ENCODE measurements around the gene PYGO2.
A peak's percentile ranks its signal among the peaks of the same experiment; 100 is the strongest.
"Not testable (repeated sequence)": the region's sequence is repeated elsewhere in the genome, so short reads cannot be mapped to it uniquely, and the experiment has no call there.

PYGO2 gene

DNA sequence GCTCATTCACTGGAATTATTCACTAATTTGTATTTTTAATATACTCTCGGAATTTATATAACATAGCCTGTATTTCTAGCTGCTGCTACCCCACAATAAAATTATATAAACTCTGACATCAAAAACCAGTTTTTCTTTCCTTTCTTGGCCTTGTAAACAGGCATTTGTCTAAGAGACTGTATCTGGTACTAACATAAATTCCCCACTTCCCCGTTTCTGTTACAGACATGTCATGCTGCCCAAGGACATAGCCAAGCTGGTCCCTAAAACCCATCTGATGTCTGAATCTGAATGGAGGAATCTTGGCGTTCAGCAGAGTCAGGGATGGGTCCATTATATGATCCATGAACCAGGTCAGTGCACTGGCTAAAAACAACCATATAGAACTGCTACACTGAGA is 16.2 kb upstream of the PYGO2 start:
- not testable (repeated sequence) for ATAC-seq (replicated peaks); H3K4me3 Mint-ChIP-seq; H3K27me3 Mint-ChIP-seq; DNase-seq; H3K9me3 Mint-ChIP-seq
- peaks cover 10% of the 10 kb centered on the region in 2 donors for H3K4me1 Mint-ChIP-seq
- H3K27ac Mint-ChIP-seq, result peak overlapping the region; percentile 81
- H3K36me3 Mint-ChIP-seq, result peaks cover 10 to 13% of the 10 kb centered on the region in 2 donors

DNA sequence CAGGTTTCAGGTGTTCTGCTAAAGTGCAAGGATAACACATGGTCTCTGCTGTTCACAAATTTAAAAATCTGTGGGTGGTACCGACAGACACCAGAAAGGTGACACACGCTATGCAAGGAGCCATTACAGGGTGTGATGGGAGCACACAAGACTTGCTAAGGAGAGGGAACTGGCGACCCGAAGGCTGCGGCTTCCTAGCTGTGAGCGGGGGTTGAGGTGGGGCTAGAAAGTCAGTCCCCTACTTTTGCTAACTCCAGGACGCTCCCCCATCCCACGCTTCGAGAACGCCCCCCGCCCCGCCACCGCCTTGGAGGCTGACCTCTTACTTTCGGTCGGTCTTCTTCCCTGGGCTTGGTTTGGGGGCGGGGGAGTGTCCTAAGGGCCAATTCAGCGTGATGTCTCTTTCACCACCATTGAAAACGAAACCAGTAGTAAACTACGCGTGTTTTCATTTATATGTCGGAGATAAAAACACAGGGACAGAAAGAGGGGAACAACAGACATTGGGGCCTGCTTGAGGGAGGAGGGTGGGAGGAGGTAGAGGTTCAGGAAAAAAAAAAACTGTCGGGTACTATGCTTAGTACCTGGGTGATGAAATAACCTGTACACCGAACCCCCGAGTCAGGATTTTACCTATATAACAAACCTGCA is 14.0 kb upstream of the PYGO2 start:
- peaks cover 28 to 29% of the 10 kb centered on the region in 2 donors for H3K4me1 Mint-ChIP-seq
- H3K36me3 Mint-ChIP-seq, result peaks cover 12 to 24% of the 10 kb centered on the region in 2 donors
- H3K27ac Mint-ChIP-seq, result no peak overlapping the region
- no peak overlapping the region for H3K4me3 Mint-ChIP-seq
- H3K27me3 Mint-ChIP-seq, result no peaks in the 10 kb centered on the region
- DNase-seq (peak; percentile 65), ATAC-seq (replicated peaks) (peak; percentile 22 to 26)
- H3K9me3 Mint-ChIP-seq, result no peaks in the 10 kb centered on the region

DNA sequence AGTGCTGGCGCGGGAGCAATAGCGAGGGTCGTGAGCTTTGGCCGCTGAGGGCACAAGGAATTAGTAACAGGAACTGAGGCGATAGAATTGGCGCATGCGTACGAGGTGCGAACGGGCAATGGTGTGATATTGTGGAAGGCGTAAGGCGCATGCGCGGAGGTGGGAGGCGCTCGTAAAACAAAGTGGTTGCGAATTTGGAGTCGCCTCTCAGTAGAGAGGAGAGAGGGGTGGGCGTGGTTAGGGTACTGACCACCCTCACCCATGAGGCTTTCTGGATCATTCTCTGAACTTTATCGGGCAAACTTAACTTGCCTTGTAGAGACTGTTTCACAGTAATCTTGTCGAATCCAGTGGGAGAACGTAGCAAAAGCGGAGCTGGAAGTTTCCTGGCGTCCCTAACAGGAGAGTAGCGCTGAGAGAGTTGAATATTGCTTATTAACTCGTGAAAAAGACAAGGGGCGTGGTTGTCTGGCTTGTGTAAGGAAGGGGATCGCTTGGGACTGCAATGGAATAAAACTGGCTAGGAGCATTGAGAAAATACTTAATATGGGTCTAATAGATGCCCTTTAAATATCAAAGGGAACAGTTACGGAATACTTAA is 13.3 kb upstream of the PYGO2 start:
- Mint-ChIP-seq H3K36me3 (peaks cover 12 to 24% of the 10 kb centered on the region in 2 donors), H3K4me1 (peaks cover 28 to 35% of the 10 kb centered on the region in 2 donors), H3K27ac (no peak overlapping the region), H3K4me3 (no peak overlapping the region), H3K27me3 (no peaks in the 10 kb centered on the region), H3K9me3 (no peaks in the 10 kb centered on the region)
- peak; percentile 60 to 67 for ATAC-seq (replicated peaks)
- peak; percentile 93 for DNase-seq

GRCh38 chr1:154974102-154974807 is 12.7 kb upstream of the PYGO2 start, which contains the start of gene CKS1B:
Gene CKS1B (plus strand): TSS chr1:154974681. CDS start chr1:154974746, 65 bp downstream.
- Mint-ChIP-seq H3K9me3 (no peaks in the 10 kb centered on the region), H3K4me1 (peaks cover 33 to 42% of the 10 kb centered on the region in 2 donors), H3K27me3 (no peaks in the 10 kb centered on the region), H3K36me3 (peaks cover 14 to 25% of the 10 kb centered on the region in 2 donors), H3K27ac (no peak within 1 kb of the TSS), H3K4me3 (no peak within 1 kb of the TSS)
- DNase-seq (peak; percentile 98), ATAC-seq (replicated peaks) (peak; percentile 83 to 84)

- H3K27ac Mint-ChIP-seq, result no peak overlapping the region
- H3K4me3 Mint-ChIP-seq, result no peak overlapping the region
- H3K4me1 Mint-ChIP-seq, result peaks cover 37 to 49% of the 10 kb centered on the region in 2 donors
- ATAC-seq (replicated peaks) (peak; percentile 30 to 35), DNase-seq (peak; percentile 91)
- H3K36me3 Mint-ChIP-seq, result peaks cover 20 to 30% of the 10 kb centered on the region in 2 donors
- no peaks in the 10 kb centered on the region for H3K27me3 Mint-ChIP-seq
- no peaks in the 10 kb centered on the region for H3K9me3 Mint-ChIP-seq
Measured at GRCh38 chr1:154973344-154974101, 11.9 kb upstream of the PYGO2 start.

GRCh38 chr1:154972517-154973343 is 11.1 kb upstream of the PYGO2 start:
- peaks cover 22 to 35% of the 10 kb centered on the region in 2 donors for H3K36me3 Mint-ChIP-seq

GRCh38 chr1:154972213-154972516 is 10.6 kb upstream of the PYGO2 start:
- H3K36me3 Mint-ChIP-seq, result peaks cover 28 to 41% of the 10 kb centered on the region in 2 donors
- no peaks in the 10 kb centered on the region for H3K27me3 Mint-ChIP-seq
- DNase-seq (no peak), ATAC-seq (replicated peaks) (no peak)
- no peaks in the 10 kb centered on the region for H3K9me3 Mint-ChIP-seq
- peak overlapping the region in 1 of 2 donors; percentile 69 for H3K4me3 Mint-ChIP-seq
- peaks cover 34 to 50% of the 10 kb centered on the region in 2 donors for H3K4me1 Mint-ChIP-seq
- peak overlapping the region; percentile 56 for H3K27ac Mint-ChIP-seq

More at GRCh38 chr1:154972517-154973343, 11.1 kb upstream of the PYGO2 start:
- DNase-seq (no peak), ATAC-seq (replicated peaks) (no peak)
- no peaks in the 10 kb centered on the region for H3K9me3 Mint-ChIP-seq
- peaks cover 34 to 53% of the 10 kb centered on the region in 2 donors for H3K4me1 Mint-ChIP-seq
- H3K4me3 Mint-ChIP-seq, result peak overlapping the region in 1 of 2 donors; percentile 69
- no peaks in the 10 kb centered on the region for H3K27me3 Mint-ChIP-seq
- H3K27ac Mint-ChIP-seq, result peak overlapping the region; percentile 56

GRCh38 chr1:154971341-154971998 is 9.9 kb upstream of the PYGO2 start:
- peaks cover 31 to 50% of the 10 kb centered on the region in 2 donors for H3K4me1 Mint-ChIP-seq
- H3K27ac Mint-ChIP-seq, result peak overlapping the region; percentile 56
- no peak for DNase-seq
- peak overlapping the region; percentile 36 to 82 for H3K4me3 Mint-ChIP-seq
- H3K27me3 Mint-ChIP-seq, result no peaks in the 10 kb centered on the region
- H3K9me3 Mint-ChIP-seq, result no peaks in the 10 kb centered on the region
- ATAC-seq (replicated peaks), result no peak
- peaks cover 28 to 42% of the 10 kb centered on the region in 2 donors for H3K36me3 Mint-ChIP-seq

- Mint-ChIP-seq H3K4me3 (peak within 1 kb of the TSS; percentile 75 to 82), H3K4me1 (peaks cover 29 to 50% of the 10 kb centered on the region in 2 donors)
- DNase-seq, result peak; percentile 46
Measured at GRCh38 chr1:154970631-154971340, 9.2 kb upstream of the PYGO2 start, which contains the start of gene SHC1. Gene SHC1 (minus strand): TSS chr1:154970747. CDS start chr1:154970526, 221 bp downstream.

GRCh38 chr1:154969860-154970452 is 8.4 kb upstream of the PYGO2 start:
- Mint-ChIP-seq H3K27ac (peak overlapping the region; percentile 97), H3K36me3 (peaks cover 34 to 49% of the 10 kb centered on the region in 2 donors), H3K9me3 (no peaks in the 10 kb centered on the region), H3K4me3 (peak overlapping the region; percentile 75 to 82), H3K27me3 (no peaks in the 10 kb centered on the region), H3K4me1 (peaks cover 32 to 50% of the 10 kb centered on the region in 2 donors)
- ATAC-seq (replicated peaks), result no peak
- no peak for DNase-seq

More at GRCh38 chr1:154970631-154971340, 9.2 kb upstream of the PYGO2 start, which contains the start of gene SHC1:
- Mint-ChIP-seq H3K27me3 (no peaks in the 10 kb centered on the region), H3K9me3 (no peaks in the 10 kb centered on the region), H3K36me3 (peaks cover 28 to 42% of the 10 kb centered on the region in 2 donors), H3K27ac (peak within 1 kb of the TSS; percentile 97)
- peak in 1 of 2 donors; percentile 15 for ATAC-seq (replicated peaks)

- Mint-ChIP-seq H3K4me1 (peaks cover 32 to 50% of the 10 kb centered on the region in 2 donors), H3K9me3 (no peaks in the 10 kb centered on the region), H3K27ac (peak overlapping the region; percentile 75), H3K4me3 (peak overlapping the region; percentile 56 to 60), H3K36me3 (peaks cover 34 to 49% of the 10 kb centered on the region in 2 donors), H3K27me3 (no peaks in the 10 kb centered on the region)
- ATAC-seq (replicated peaks) (no peak), DNase-seq (no peak)
Measured at GRCh38 chr1:154969246-154969645, 7.7 kb upstream of the PYGO2 start.

GRCh38 chr1:154968731-154969130 is 7.1 kb upstream of the PYGO2 start:
- peaks cover 36 to 54% of the 10 kb centered on the region in 2 donors for H3K4me1 Mint-ChIP-seq

More at GRCh38 chr1:154968731-154969130, 7.1 kb upstream of the PYGO2 start:
- H3K4me3 Mint-ChIP-seq, result no peak overlapping the region
- peak overlapping the region; percentile 62 for H3K27ac Mint-ChIP-seq
- no peaks in the 10 kb centered on the region for H3K27me3 Mint-ChIP-seq
- H3K36me3 Mint-ChIP-seq, result peaks cover 37 to 54% of the 10 kb centered on the region in 2 donors
- no peak for ATAC-seq (replicated peaks)
- no peak for DNase-seq
- no peaks in the 10 kb centered on the region for H3K9me3 Mint-ChIP-seq

Measured in stimulated activated naive B cell treated with anti-CD40 and anti-IgM and Interleukin-4, amounts not matched to agents 10 μg/mL and 1 μg/mL and 100 μg/mL, for 72 hours (primary cell).